ENCODE data around the gene ANLN. TPM values are rescaled to one million over a fixed set of nuclear protein-coding genes. Genes with fewer than 3 reads are reported as not detected.

ANLN gene
- total RNA-seq, 3 donors from 2014 or later (not counting 1 experiment from before 2014, with no cell fraction given) = 1.7 to 2.9 (median 2.0) TPM

DNA sequence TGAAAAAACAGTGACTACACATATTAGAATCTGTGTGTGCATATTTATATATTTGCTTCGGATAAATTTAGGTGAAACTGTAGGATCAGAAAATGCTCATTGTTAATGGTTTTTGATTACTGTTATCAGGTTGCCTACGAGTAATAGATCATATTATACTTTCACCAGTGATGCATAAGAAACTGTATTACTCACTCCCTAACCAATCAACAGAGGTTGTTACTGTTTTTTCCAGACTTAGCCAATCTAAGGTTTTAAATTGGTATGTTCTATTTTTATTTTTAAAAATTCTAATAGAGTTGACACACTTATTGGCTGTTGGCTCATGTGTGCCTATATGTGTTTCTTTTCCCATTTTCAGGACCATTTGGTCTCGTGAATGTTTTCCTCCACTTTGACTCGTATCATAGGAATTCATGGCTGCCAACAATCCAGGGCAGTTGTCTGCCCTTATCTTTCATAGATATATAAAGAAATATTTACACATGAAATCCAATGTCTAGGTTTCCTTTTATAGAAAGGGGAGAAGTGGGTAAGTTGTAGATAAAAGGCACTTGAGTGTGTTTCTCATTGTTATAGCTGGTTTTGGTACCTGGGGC is 59.2 kb downstream of the ANLN start:
- H3K27me3 ChIP-seq (ENCODE audit: control insufficient read depth, insufficient read depth, low read length) = no peaks in the 10 kb centered on the region
- no peaks in the 10 kb centered on the region for H3K27me3 Mint-ChIP-seq (ENCODE audit: low read depth in 2 of 2)
- no peak overlapping the region for H3K4me3 ChIP-seq (ENCODE audit: low read length)
- no peak overlapping the region for H3K27ac ChIP-seq (ENCODE audit: low read length)
- no peak overlapping the region for H3K4me3 Mint-ChIP-seq
- H3K4me1 Mint-ChIP-seq = no peaks in the 10 kb centered on the region
- H3K36me3 Mint-ChIP-seq = no peaks in the 10 kb centered on the region
- intact Hi-C loops (cut with micrococcal nuclease) = no loop called here
- ATAC-seq (no peak), DNase-seq (no peak)
- H3K27ac Mint-ChIP-seq = no peak overlapping the region
- no peaks in the 10 kb centered on the region for H3K4me1 ChIP-seq (ENCODE audit: control insufficient read depth, insufficient read depth, low read length)
- TF ChIP-seq, protein P1, sequence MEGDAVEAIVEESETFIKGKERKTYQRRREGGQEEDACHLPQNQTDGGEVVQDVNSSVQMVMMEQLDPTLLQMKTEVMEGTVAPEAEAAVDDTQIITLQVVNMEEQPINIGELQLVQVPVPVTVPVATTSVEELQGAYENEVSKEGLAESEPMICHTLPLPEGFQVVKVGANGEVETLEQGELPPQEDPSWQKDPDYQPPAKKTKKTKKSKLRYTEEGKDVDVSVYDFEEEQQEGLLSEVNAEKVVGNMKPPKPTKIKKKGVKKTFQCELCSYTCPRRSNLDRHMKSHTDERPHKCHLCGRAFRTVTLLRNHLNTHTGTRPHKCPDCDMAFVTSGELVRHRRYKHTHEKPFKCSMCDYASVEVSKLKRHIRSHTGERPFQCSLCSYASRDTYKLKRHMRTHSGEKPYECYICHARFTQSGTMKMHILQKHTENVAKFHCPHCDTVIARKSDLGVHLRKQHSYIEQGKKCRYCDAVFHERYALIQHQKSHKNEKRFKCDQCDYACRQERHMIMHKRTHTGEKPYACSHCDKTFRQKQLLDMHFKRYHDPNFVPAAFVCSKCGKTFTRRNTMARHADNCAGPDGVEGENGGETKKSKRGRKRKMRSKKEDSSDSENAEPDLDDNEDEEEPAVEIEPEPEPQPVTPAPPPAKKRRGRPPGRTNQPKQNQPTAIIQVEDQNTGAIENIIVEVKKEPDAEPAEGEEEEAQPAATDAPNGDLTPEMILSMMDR (IDR thresholded peaks at IDR 0.05) = no peak
- 100% methylated on average over 1 of the region's 4 CpGs for WGBS (ENCODE audit: insufficient coverage)
- no peaks in the 10 kb centered on the region for H3K9me3 ChIP-seq (ENCODE audit: control insufficient read depth, insufficient read depth, low read length)
- no peaks in the 10 kb centered on the region for H3K9me3 Mint-ChIP-seq
- no peaks in the 10 kb centered on the region for H3K36me3 ChIP-seq (ENCODE audit: control insufficient read depth, insufficient read depth, low read length)

DNA sequence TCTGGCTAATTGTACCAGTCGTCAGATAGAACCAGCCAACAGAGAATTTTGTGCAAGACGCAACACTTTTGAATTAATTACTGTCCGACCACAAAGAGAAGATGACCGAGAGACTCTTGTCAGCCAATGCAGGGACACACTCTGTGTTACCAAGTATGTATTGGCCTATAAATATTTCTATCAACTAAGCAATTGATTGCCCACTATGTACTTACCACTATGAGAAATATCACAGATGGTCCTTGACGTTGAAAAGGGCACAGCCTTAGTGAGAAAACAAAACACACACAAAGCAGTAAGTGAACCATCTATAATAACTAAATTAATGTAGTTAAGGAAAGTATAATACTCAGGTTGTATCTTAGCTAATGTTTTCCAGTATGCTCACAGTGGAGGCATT is 60.0 kb downstream of the ANLN start:
- Histone ChIP-seq H3K4me1 (ENCODE audit: control insufficient read depth, insufficient read depth, low read length) (no peaks in the 10 kb centered on the region), H3K36me3 (ENCODE audit: control insufficient read depth, insufficient read depth, low read length) (no peaks in the 10 kb centered on the region), H3K27ac (ENCODE audit: low read length) (no peak overlapping the region), H3K9me3 (ENCODE audit: control insufficient read depth, insufficient read depth, low read length) (no peaks in the 10 kb centered on the region), H3K27me3 (ENCODE audit: control insufficient read depth, insufficient read depth, low read length) (no peaks in the 10 kb centered on the region), H3K4me3 (ENCODE audit: low read length) (no peak overlapping the region)
- Mint-ChIP-seq H3K27ac (no peak overlapping the region), H3K4me3 (no peak overlapping the region), H3K27me3 (ENCODE audit: low read depth in 2 of 2) (no peaks in the 10 kb centered on the region), H3K4me1 (no peaks in the 10 kb centered on the region), H3K9me3 (no peaks in the 10 kb centered on the region), H3K36me3 (no peaks in the 10 kb centered on the region)
- DNase-seq = no peak
- no peak for ATAC-seq
- WGBS (ENCODE audit: insufficient coverage) = 100% methylated on average over 4 of the region's 5 CpGs
- intact Hi-C loops (cut with micrococcal nuclease) = no loop called here
- TF ChIP-seq, protein P1 (IDR thresholded peaks at IDR 0.05) = no peak

DNA sequence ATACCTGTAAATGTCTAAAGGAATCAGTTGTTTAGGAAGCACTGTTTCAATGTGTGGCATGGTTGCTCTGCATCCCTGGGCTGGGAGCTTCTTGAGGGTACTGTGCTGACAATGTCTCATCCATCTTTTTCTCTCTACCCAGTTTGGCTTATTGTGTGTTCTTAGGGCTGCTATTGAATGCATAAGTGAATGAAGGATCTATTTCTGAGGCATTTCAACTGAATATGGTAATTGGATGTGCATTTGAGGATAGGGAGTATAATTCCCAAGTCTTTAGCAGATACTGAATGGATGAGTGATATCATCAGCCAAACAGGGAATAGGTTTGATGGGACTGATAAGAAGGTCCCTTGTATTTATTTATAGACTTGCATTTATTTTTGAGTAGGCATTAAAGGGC is 64.1 kb downstream of the ANLN start:
- TF ChIP-seq, protein P1 (IDR thresholded peaks at IDR 0.05) = no peak
- Mint-ChIP-seq H3K4me1 (no peaks in the 10 kb centered on the region), H3K9me3 (no peaks in the 10 kb centered on the region), H3K27me3 (ENCODE audit: low read depth in 2 of 2) (no peaks in the 10 kb centered on the region), H3K36me3 (no peaks in the 10 kb centered on the region), H3K27ac (no peak overlapping the region), H3K4me3 (no peak overlapping the region)
- intact Hi-C loops (cut with micrococcal nuclease) = no loop called here
- ATAC-seq (no peak), DNase-seq (no peak)
- H3K27ac ChIP-seq (ENCODE audit: low read length) = no peak overlapping the region
- H3K9me3 ChIP-seq (ENCODE audit: control insufficient read depth, insufficient read depth, low read length) = no peaks in the 10 kb centered on the region
- H3K4me3 ChIP-seq (ENCODE audit: low read length) = no peak overlapping the region
- H3K27me3 ChIP-seq (ENCODE audit: control insufficient read depth, insufficient read depth, low read length) = no peaks in the 10 kb centered on the region
- H3K36me3 ChIP-seq (ENCODE audit: control insufficient read depth, insufficient read depth, low read length) = no peaks in the 10 kb centered on the region
- no peaks in the 10 kb centered on the region for H3K4me1 ChIP-seq (ENCODE audit: control insufficient read depth, insufficient read depth, low read length)

DNA sequence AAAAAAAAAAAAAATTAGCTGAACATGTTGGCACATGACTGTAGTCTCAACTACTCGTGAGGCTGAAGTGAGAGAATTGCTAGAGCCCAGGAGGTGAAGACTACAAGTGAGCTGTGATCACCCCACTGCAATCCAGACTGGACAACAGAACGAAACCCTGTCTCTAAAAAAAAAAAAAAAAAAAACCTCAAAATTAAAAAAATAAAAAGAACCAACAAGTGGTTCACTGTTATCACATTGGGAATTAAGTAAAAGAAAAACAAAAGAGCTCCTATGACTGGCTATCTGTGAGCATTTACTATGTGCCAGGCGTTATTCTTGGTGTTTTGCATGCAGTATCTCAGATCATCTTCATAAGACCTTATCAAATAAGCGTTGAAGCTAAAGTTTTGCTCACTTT is 66.0 kb downstream of the ANLN start:
- no peaks in the 10 kb centered on the region for H3K36me3 Mint-ChIP-seq

More for the DNA sequence above, 66.0 kb downstream of the ANLN start:
- intact Hi-C loops (cut with micrococcal nuclease) = no loop called here
- no peak overlapping the region for H3K27ac ChIP-seq (ENCODE audit: low read length)
- DNase-seq (no peak), ATAC-seq (no peak)
- TF ChIP-seq, protein P1 (IDR thresholded peaks at IDR 0.05) = no peak
- H3K4me3 Mint-ChIP-seq = no peak overlapping the region
- no peaks in the 10 kb centered on the region for H3K9me3 ChIP-seq (ENCODE audit: control insufficient read depth, insufficient read depth, low read length)
- H3K27ac Mint-ChIP-seq = no peak overlapping the region
- no peaks in the 10 kb centered on the region for H3K9me3 Mint-ChIP-seq
- no peaks in the 10 kb centered on the region for H3K27me3 Mint-ChIP-seq (ENCODE audit: low read depth in 2 of 2)
- H3K4me1 ChIP-seq (ENCODE audit: control insufficient read depth, insufficient read depth, low read length) = no peaks in the 10 kb centered on the region
- H3K27me3 ChIP-seq (ENCODE audit: control insufficient read depth, insufficient read depth, low read length) = no peaks in the 10 kb centered on the region
- H3K36me3 ChIP-seq (ENCODE audit: control insufficient read depth, insufficient read depth, low read length) = no peaks in the 10 kb centered on the region
- 95% methylated on average over 3 of the region's 4 CpGs for WGBS (ENCODE audit: insufficient coverage)
- no peaks in the 10 kb centered on the region for H3K4me1 Mint-ChIP-seq
- H3K4me3 ChIP-seq (ENCODE audit: low read length) = no peak overlapping the region
